GM18861 (cell line): ENCODE results near the gene CCL15.
"Not testable (repeated sequence)": the region's sequence is repeated elsewhere in the genome, so short reads cannot be mapped to it uniquely, and the experiment has no call there.

ENCODE experiments used
- ATAC-seq: cut with Tn5 transposase; IDR thresholded peaks from one replicate; pipeline ENCODE4 v1.9.1; 2021; ENCODE audit not compliant: unreplicated experiment

CCL15 gene

GRCh38 chr17:36001110-36001771 is at the start of gene CCL15:
Gene CCL15 (minus strand): TSS chr17:36001553. CDS start chr17:36001492, 61 bp downstream.
- no peak for ATAC-seq

GRCh38 chr17:36049643-36050042 is 48.3 kb upstream of the CCL15 start:
- no peak for ATAC-seq

GRCh38 chr17:36048066-36048465 is 46.7 kb upstream of the CCL15 start:
- no peak for ATAC-seq

GRCh38 chr17:36036235-36036634 is 34.9 kb upstream of the CCL15 start:
- ATAC-seq: no peak

GRCh38 chr17:36034127-36034526 is 32.8 kb upstream of the CCL15 start:
- ATAC-seq: peak; percentile 46

GRCh38 chr17:36030956-36031355 is 29.6 kb upstream of the CCL15 start:
- no peak for ATAC-seq

GRCh38 chr17:36027761-36028160 is 26.4 kb upstream of the CCL15 start:
- ATAC-seq: no peak

- no peak for ATAC-seq
Observed at GRCh38 chr17:36024106-36024869, 22.9 kb upstream of the CCL15 start.

- ATAC-seq: no peak
Observed at GRCh38 chr17:36019423-36019822, 18.1 kb upstream of the CCL15 start.

- no peak for ATAC-seq
Observed at GRCh38 chr17:36017799-36018198, 16.4 kb upstream of the CCL15 start, which contains the start of gene CCL23. Gene CCL23 (minus strand): TSS chr17:36017972. CDS start chr17:36017897, 75 bp downstream.

- no peak for ATAC-seq
Observed at GRCh38 chr17:36016555-36016954, 15.2 kb upstream of the CCL15 start.

- not testable (repeated sequence) for ATAC-seq
Observed at GRCh38 chr17:36015895-36016294, 14.5 kb upstream of the CCL15 start.

- ATAC-seq: no peak
Observed at GRCh38 chr17:36014946-36015345, 13.6 kb upstream of the CCL15 start.

GRCh38 chr17:36011201-36011600 is 9.8 kb upstream of the CCL15 start:
- ATAC-seq: no peak

- ATAC-seq: no peak
Observed at GRCh38 chr17:36008998-36009665, 7.8 kb upstream of the CCL15 start.

- no peak for ATAC-seq
Observed at GRCh38 chr17:36004594-36005108, 3.3 kb upstream of the CCL15 start.

- ATAC-seq: no peak
Observed at GRCh38 chr17:36002631-36003030, 1.3 kb upstream of the CCL15 start.

GRCh38 chr17:36001862-36002603 is 680 bp upstream of the CCL15 start:
- no peak for ATAC-seq

- no peak for ATAC-seq
Observed at GRCh38 chr17:36000732-36001109, 632 bp downstream of the CCL15 start.

GRCh38 chr17:35998756-35999155 is 2.6 kb downstream of the CCL15 start:
- ATAC-seq: no peak

- ATAC-seq: no peak
Observed at GRCh38 chr17:35998018-35998545, 3.3 kb downstream of the CCL15 start.
